Thymus (tissue), 11 donors: ENCODE results near the gene PLEKHA5. TPM values are rescaled to one million over a fixed set of nuclear protein-coding genes. Genes with fewer than 3 reads are reported as not detected.
A peak's percentile ranks its signal among the peaks of the same experiment; 100 is the strongest.

Experiments
- DNase-seq, 9 donors: peaks; one replicate each; pipeline ENCODE4 v3.0.0-alpha.2; 2013; ENCODE audit warnings: low spot score in 9 of 9, low read depth in 6 of 9, missing footprints in 1 of 9
- H3K27ac ChIP-seq, 2 donors: one replicate each; pipeline ENCODE4 v1.5.1; 2013; ENCODE audit warnings: control low read depth in 1 of 2, low read depth in 1 of 2, low read length in 1 of 2, mild to moderate bottlenecking in 1 of 2, moderate library complexity in 1 of 2
- H3K27me3 ChIP-seq, 2 donors: one replicate each; pipeline ENCODE4 v1.5.1; 2013; ENCODE audit warnings: low read length in 1 of 2; ENCODE audit not compliant: control insufficient read depth in 2 of 2, insufficient read depth in 1 of 2
- H3K36me3 ChIP-seq, 2 donors: one replicate each; pipeline ENCODE4 v1.5.1; 2013; ENCODE audit warnings: low read length in 1 of 2, mild to moderate bottlenecking in 1 of 2, moderate library complexity in 1 of 2; ENCODE audit not compliant: control insufficient read depth in 2 of 2, insufficient read depth in 2 of 2
- H3K4me1 ChIP-seq, 2 donors: one replicate each; pipeline ENCODE4 v1.5.1; 2013; ENCODE audit warnings: low read length in 2 of 2; ENCODE audit not compliant: control insufficient read depth in 2 of 2, insufficient read depth in 2 of 2
- H3K4me3 ChIP-seq, 2 donors: one replicate each; pipeline ENCODE4 v1.5.1; 2013; ENCODE audit warnings: low read length in 2 of 2, control low read depth in 1 of 2, mild to moderate bottlenecking in 1 of 2
- H3K9me3 ChIP-seq, 2 donors: one replicate each; pipeline ENCODE4 v1.5.1; 2013; ENCODE audit warnings: low read length in 1 of 2, mild to moderate bottlenecking in 1 of 2; ENCODE audit not compliant: control insufficient read depth in 2 of 2, insufficient read depth in 1 of 2
- WGBS: extraction: QIAGEN DNeasy Blood & Tissue Kit; methylation state at CpG from one replicate; pipeline ENCODE4 v1.1.7; 2013; 5-methylcytosine and 5-hydroxymethylcytosine counted together
- polyA plus RNA-seq: library from polyadenylated mRNA; stranded (reverse); fragments of 200-250 nt; gene quantifications from one replicate; pipeline ENCODE4 v1.2.3, GENCODE V29; 2013
- total RNA-seq: library from RNA; stranded (reverse); fragments of 120-200 nt; gene quantifications from one replicate; pipeline ENCODE4 v1.2.4, GENCODE V29; 2013
- donor health status: healthy.

PLEKHA5 gene
- total and polyA plus RNA-seq, 2 donors: 12.2 to 18.0 TPM

GRCh38 chr12:19239102-19239501 lies 109.6 kb downstream of the PLEKHA5 start:
- peaks cover 3 to 9% of the 10 kb centered on the region in 2 donors for H3K4me1 ChIP-seq
- no peak overlapping the region for H3K27ac ChIP-seq
- 83% methylated on average over 5 of the region's 5 CpGs for WGBS

GRCh38 chr12:19239616-19240234 lies 110.2 kb downstream of the PLEKHA5 start:
- no peaks in the 10 kb centered on the region for H3K9me3 ChIP-seq
- WGBS: 74% methylated on average over 6 of the region's 6 CpGs
- no peak for DNase-seq
- H3K4me3 ChIP-seq: no peak overlapping the region
- no peaks in the 10 kb centered on the region for H3K36me3 ChIP-seq
- peaks cover 3 to 11% of the 10 kb centered on the region in 2 donors for H3K4me1 ChIP-seq
- H3K27me3 ChIP-seq: no peaks in the 10 kb centered on the region
- H3K27ac ChIP-seq: no peak overlapping the region

More at GRCh38 chr12:19239102-19239501, 109.6 kb downstream of the PLEKHA5 start:
- no peak for DNase-seq
- H3K4me3 ChIP-seq: no peak overlapping the region
- no peaks in the 10 kb centered on the region for H3K27me3 ChIP-seq
- no peaks in the 10 kb centered on the region for H3K36me3 ChIP-seq
- H3K9me3 ChIP-seq: no peaks in the 10 kb centered on the region

- DNase-seq: no peak
- no peak overlapping the region for H3K4me3 ChIP-seq
- H3K27me3 ChIP-seq: no peaks in the 10 kb centered on the region
- peaks cover 3 to 11% of the 10 kb centered on the region in 2 donors for H3K4me1 ChIP-seq
- H3K27ac ChIP-seq: no peak overlapping the region
- H3K36me3 ChIP-seq: no peaks in the 10 kb centered on the region
- no peaks in the 10 kb centered on the region for H3K9me3 ChIP-seq
Measured at GRCh38 chr12:19242581-19242980, 113.0 kb downstream of the PLEKHA5 start.

GRCh38 chr12:19243551-19243950 lies 114.0 kb downstream of the PLEKHA5 start:
- Histone ChIP-seq H3K4me3 (no peak overlapping the region), H3K4me1 (peaks cover 3 to 11% of the 10 kb centered on the region in 2 donors), H3K36me3 (no peaks in the 10 kb centered on the region), H3K9me3 (no peaks in the 10 kb centered on the region), H3K27ac (peak overlapping the region in 1 of 2 donors; percentile 23), H3K27me3 (no peaks in the 10 kb centered on the region)
- 24% methylated on average over 2 of the region's 2 CpGs for WGBS
- DNase-seq: peak in 7 of 9 donors; percentile 10 to 67 (median 29)

- Histone ChIP-seq H3K27ac (peak overlapping the region; percentile 14 to 40), H3K4me1 (peaks cover 3 to 11% of the 10 kb centered on the region in 2 donors)
- no peak for DNase-seq
Measured at GRCh38 chr12:19244312-19244711, 114.8 kb downstream of the PLEKHA5 start.

GRCh38 chr12:19245106-19245505 lies 115.6 kb downstream of the PLEKHA5 start:
- no peak for DNase-seq
- peaks cover 3 to 11% of the 10 kb centered on the region in 2 donors for H3K4me1 ChIP-seq
- no peak overlapping the region for H3K4me3 ChIP-seq
- H3K27me3 ChIP-seq: no peaks in the 10 kb centered on the region
- no peaks in the 10 kb centered on the region for H3K36me3 ChIP-seq
- no peak overlapping the region for H3K27ac ChIP-seq
- H3K9me3 ChIP-seq: no peaks in the 10 kb centered on the region
- 54% methylated on average over 4 of the region's 4 CpGs for WGBS

More at GRCh38 chr12:19244312-19244711, 114.8 kb downstream of the PLEKHA5 start:
- no peaks in the 10 kb centered on the region for H3K27me3 ChIP-seq
- no peaks in the 10 kb centered on the region for H3K9me3 ChIP-seq
- H3K36me3 ChIP-seq: no peaks in the 10 kb centered on the region
- H3K4me3 ChIP-seq: no peak overlapping the region

- 73% methylated on average over 7 of the region's 7 CpGs for WGBS
- no peaks in the 10 kb centered on the region for H3K9me3 ChIP-seq
- H3K27me3 ChIP-seq: no peaks in the 10 kb centered on the region
- peaks cover 3 to 11% of the 10 kb centered on the region in 2 donors for H3K4me1 ChIP-seq
- no peaks in the 10 kb centered on the region for H3K36me3 ChIP-seq
- no peak overlapping the region for H3K27ac ChIP-seq
- no peak overlapping the region for H3K4me3 ChIP-seq
- DNase-seq: no peak
Measured at GRCh38 chr12:19245666-19246065, 116.1 kb downstream of the PLEKHA5 start.

- Histone ChIP-seq H3K27me3 (no peaks in the 10 kb centered on the region), H3K4me1 (peaks cover 3 to 11% of the 10 kb centered on the region in 2 donors), H3K9me3 (no peaks in the 10 kb centered on the region), H3K36me3 (no peaks in the 10 kb centered on the region), H3K27ac (no peak overlapping the region), H3K4me3 (no peak overlapping the region)
- no peak for DNase-seq
- WGBS: 86% methylated on average over 4 of the region's 4 CpGs
Measured at GRCh38 chr12:19246933-19247332, 117.4 kb downstream of the PLEKHA5 start.

GRCh38 chr12:19248929-19249602 lies 119.5 kb downstream of the PLEKHA5 start:
- H3K36me3 ChIP-seq: no peaks in the 10 kb centered on the region
- no peak for DNase-seq
- H3K27ac ChIP-seq: no peak overlapping the region
- peaks cover 0 to 2% of the 10 kb centered on the region in 2 donors for H3K4me1 ChIP-seq
- H3K9me3 ChIP-seq: no peaks in the 10 kb centered on the region
- no peak overlapping the region for H3K4me3 ChIP-seq
- over 99% methylated on average over 3 of the region's 3 CpGs for WGBS
- H3K27me3 ChIP-seq: no peaks in the 10 kb centered on the region
